OCI-LY3 (cell line): Measurements from ENCODE around the gene MYO15A.

Experiments used
- H2AFZ ChIP-seq: fragments of 200-600, 300-600 bp; shearing (Covaris generic); 2 replicates; pipeline ENCODE4 v1.6.0; 2014; ENCODE audit warnings: antibody characterized with exemption, low read depth, low read length
- H3K27ac ChIP-seq: fragments of 200-600, 300-600 bp; sonication (generic); 2 replicates; pipeline ENCODE4 v1.5.1; 2014; ENCODE audit warnings: mild to moderate bottlenecking, low read length, moderate library complexity, mixed read lengths
- H3K27me3 ChIP-seq: fragments of 200-600, 300-600 bp; sonication (generic); 2 replicates; pipeline ENCODE4 v1.6.1; 2014; ENCODE audit warnings: low read depth, low read length, mixed read lengths
- H3K36me3 ChIP-seq: fragments of 200-600, 300-600 bp; sonication (generic); replicated peaks from 2 replicates; pipeline ENCODE3; 2014; ENCODE audit warnings: low read depth, low read length, mixed read lengths
- H3K4me1 ChIP-seq: fragments of 300-600, 200-600 bp; sonication (generic); 2 replicates; pipeline ENCODE4 v1.6.1; 2014; ENCODE audit warnings: low read length, mixed read lengths
- H3K4me2 ChIP-seq: fragments of 200-600, 300-600 bp; sonication (generic); 2 replicates; pipeline ENCODE4 v1.6.1; 2014; ENCODE audit warnings: low read length, mixed read lengths
- H3K4me3 ChIP-seq: fragments of 300-600, 200-600 bp; sonication (generic); 2 replicates; pipeline ENCODE4 v1.5.1; 2014; ENCODE audit warnings: antibody characterized with exemption, mild to moderate bottlenecking, low read length, moderate library complexity
- H3K79me2 ChIP-seq: fragments of 300-600, 200-600 bp; shearing (Covaris generic); 2 replicates; pipeline ENCODE4 v1.6.1; 2014; ENCODE audit warnings: mild to moderate bottlenecking, low read length, mixed read lengths
- H3K9ac ChIP-seq: fragments of 300-600, 200-600 bp; shearing (Covaris generic); 2 replicates; pipeline ENCODE4 v1.6.0; 2014; ENCODE audit warnings: mild to moderate bottlenecking, low read length, moderate library complexity
- H3K9me3 ChIP-seq: fragments of 200-600, 300-600 bp; shearing (Covaris generic); 2 replicates; pipeline ENCODE4 v1.6.1; 2014; ENCODE audit warnings: low read length, mixed read lengths; ENCODE audit not compliant: insufficient read depth
- H4K20me1 ChIP-seq: fragments of 200-600, 300-600 bp; sonication (generic); 2 replicates; pipeline ENCODE4 v1.6.1; 2016; ENCODE audit warnings: low read length, mixed read lengths; ENCODE audit not compliant: insufficient read depth
- EZH2phosphoT487 ChIP-seq: fragments of 200-600 bp; shearing (Covaris generic); IDR thresholded peaks from 2 replicates; pipeline ENCODE4 v1.6.1; 2018; ENCODE audit warnings: antibody characterized with exemption, mixed run types, low read depth
- TF ChIP-seq, protein P1 (sequence below): fragments of 200-600, 300-600 bp; sonication (generic); IDR thresholded peaks from 2 replicates; pipeline ENCODE4 v1.5.1; 2014; ENCODE audit warnings: antibody characterized with exemption, low read length, low read depth

The MYO15A gene

DNA sequence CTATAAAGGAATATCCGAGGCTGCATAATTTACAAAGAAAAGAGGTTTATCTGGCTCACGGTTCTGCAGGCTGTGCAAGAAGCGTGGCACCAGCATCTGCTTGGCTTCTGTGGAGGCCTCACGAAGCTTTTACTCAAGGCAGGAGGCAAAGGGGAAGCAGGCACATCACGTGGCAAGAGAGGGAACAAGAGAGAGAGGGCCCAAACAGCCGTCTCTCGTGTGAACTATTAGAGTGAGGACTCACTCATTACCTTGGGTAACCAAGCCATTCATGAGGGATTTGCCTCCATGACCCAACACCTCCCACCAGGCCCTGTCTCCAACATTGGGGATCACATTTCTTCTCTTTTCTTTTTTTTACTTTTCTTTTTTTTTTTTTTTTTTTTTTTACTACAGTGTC is 67.6 kb downstream of the MYO15A start:
- H3K9ac ChIP-seq = no peak overlapping the region
- H4K20me1 ChIP-seq = no peaks in the 10 kb centered on the region
- H3K27me3 ChIP-seq = no peaks in the 10 kb centered on the region
- H2AFZ ChIP-seq = peak overlapping the region; percentile 39; the same call in 1 of the 2 replicates
- H3K27ac ChIP-seq = no peak overlapping the region
- no peak overlapping the region for H3K4me2 ChIP-seq
- peaks cover 7% of the 10 kb centered on the region for H3K4me1 ChIP-seq
- no peak for TF ChIP-seq EZH2phosphoT487
- TF ChIP-seq, protein P1, sequence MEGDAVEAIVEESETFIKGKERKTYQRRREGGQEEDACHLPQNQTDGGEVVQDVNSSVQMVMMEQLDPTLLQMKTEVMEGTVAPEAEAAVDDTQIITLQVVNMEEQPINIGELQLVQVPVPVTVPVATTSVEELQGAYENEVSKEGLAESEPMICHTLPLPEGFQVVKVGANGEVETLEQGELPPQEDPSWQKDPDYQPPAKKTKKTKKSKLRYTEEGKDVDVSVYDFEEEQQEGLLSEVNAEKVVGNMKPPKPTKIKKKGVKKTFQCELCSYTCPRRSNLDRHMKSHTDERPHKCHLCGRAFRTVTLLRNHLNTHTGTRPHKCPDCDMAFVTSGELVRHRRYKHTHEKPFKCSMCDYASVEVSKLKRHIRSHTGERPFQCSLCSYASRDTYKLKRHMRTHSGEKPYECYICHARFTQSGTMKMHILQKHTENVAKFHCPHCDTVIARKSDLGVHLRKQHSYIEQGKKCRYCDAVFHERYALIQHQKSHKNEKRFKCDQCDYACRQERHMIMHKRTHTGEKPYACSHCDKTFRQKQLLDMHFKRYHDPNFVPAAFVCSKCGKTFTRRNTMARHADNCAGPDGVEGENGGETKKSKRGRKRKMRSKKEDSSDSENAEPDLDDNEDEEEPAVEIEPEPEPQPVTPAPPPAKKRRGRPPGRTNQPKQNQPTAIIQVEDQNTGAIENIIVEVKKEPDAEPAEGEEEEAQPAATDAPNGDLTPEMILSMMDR = no peak
- H3K36me3 ChIP-seq = no peaks in the 10 kb centered on the region
- H3K9me3 ChIP-seq = no peaks in the 10 kb centered on the region
- no peaks in the 10 kb centered on the region for H3K79me2 ChIP-seq
- no peak overlapping the region for H3K4me3 ChIP-seq

DNA sequence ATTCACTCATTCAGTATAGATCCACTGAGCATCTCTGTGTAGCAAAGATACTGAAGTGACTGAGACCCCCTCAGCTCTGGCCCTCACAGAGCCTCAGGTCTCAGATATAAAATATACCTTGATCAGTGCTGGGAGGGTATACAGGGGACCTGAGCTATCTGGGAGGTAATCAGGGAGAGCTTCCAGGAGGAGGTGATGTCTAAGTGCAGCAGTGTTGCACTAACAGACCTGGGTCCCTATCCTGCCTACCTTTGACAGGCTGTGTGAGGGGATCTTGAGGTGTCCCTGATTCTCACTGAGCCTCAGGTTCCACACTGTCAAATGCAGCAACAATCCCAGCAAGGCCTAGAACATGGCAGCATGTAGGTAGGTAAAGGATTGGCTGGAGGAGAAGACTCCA is 68.6 kb downstream of the MYO15A start:
- no peaks in the 10 kb centered on the region for H3K27me3 ChIP-seq
- H3K79me2 ChIP-seq = no peaks in the 10 kb centered on the region
- no peaks in the 10 kb centered on the region for H3K36me3 ChIP-seq
- H3K27ac ChIP-seq = no peak overlapping the region
- no peak overlapping the region for H3K9ac ChIP-seq
- no peak overlapping the region for H2AFZ ChIP-seq
- H3K4me2 ChIP-seq = no peak overlapping the region
- H3K4me3 ChIP-seq = no peak overlapping the region
- H3K4me1 ChIP-seq = peaks cover 10% of the 10 kb centered on the region
- TF ChIP-seq, protein P1 = no peak
- TF ChIP-seq EZH2phosphoT487 = no peak
- H3K9me3 ChIP-seq = no peaks in the 10 kb centered on the region
- no peaks in the 10 kb centered on the region for H4K20me1 ChIP-seq

DNA sequence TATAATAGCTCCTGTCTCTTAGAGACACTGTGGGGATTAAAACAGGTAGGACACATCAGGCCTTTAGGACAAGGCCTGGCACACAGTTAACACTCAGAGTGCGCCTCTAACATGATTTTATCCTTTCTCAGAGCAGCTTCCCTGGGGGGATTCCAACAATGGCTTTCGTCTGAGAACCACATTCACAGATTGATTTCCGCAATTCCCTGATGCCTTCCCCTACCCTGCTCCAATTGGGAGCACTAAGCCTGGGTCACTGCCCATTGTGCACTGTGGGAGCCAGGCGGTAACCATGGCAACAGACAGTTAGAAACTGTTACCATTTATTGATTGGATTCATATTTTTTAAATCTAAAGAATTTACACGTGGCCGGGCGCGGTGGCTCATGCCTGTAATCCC is 69.2 kb downstream of the MYO15A start:
- no peak overlapping the region for H3K4me3 ChIP-seq
- H3K27me3 ChIP-seq = no peaks in the 10 kb centered on the region
- no peak overlapping the region for H2AFZ ChIP-seq
- H3K4me2 ChIP-seq = no peak overlapping the region
- no peaks in the 10 kb centered on the region for H3K9me3 ChIP-seq
- H3K27ac ChIP-seq = no peak overlapping the region
- no peak overlapping the region for H3K9ac ChIP-seq
- H4K20me1 ChIP-seq = no peaks in the 10 kb centered on the region
- H3K4me1 ChIP-seq = peaks cover 12% of the 10 kb centered on the region
- H3K79me2 ChIP-seq = no peaks in the 10 kb centered on the region
- H3K36me3 ChIP-seq = no peaks in the 10 kb centered on the region
- TF ChIP-seq EZH2phosphoT487 = no peak
- TF ChIP-seq, protein P1 = no peak

DNA sequence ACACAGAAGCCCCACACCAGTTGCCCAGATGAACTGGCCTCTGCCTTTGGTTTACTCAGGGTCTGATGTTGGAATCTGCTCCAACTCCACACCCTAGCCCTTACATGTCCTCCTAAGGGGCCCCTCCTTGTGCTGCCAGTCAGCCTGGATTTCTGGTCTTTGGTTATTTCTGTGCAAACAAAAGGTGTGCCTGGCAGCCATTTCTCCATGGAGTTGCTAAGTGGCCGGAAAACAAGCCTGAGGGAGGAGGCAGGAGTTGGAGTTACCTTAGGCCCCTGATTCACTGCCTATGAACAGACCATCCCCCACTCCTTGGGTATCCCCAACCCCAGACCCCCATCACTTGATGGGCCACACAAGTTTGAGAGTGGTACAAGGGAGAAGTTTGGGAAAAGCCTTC is 70.6 kb downstream of the MYO15A start:
- Histone ChIP-seq H3K79me2 (peaks cover 1% of the 10 kb centered on the region), H3K27ac (no peak overlapping the region), H3K9ac (no peak overlapping the region), H3K27me3 (no peaks in the 10 kb centered on the region), H3K4me2 (no peak overlapping the region), H3K36me3 (no peaks in the 10 kb centered on the region), H3K9me3 (no peaks in the 10 kb centered on the region), H2AFZ (no peak overlapping the region), H3K4me3 (no peak overlapping the region), H3K4me1 (peaks cover 12% of the 10 kb centered on the region), H4K20me1 (no peaks in the 10 kb centered on the region)
- no peak for TF ChIP-seq EZH2phosphoT487
- TF ChIP-seq, protein P1 = no peak
